OCI-LY1 (cell line): Measurements from ENCODE around the gene FUNDC2.

Source experiments
- H2AFZ ChIP-seq: fragments of 200-600 bp; sonication (generic), shearing (Covaris generic); 2 replicates; pipeline ENCODE4 v1.6.0; 2014; ENCODE audit warnings: antibody characterized with exemption, mild to moderate bottlenecking, low read length
- H3F3A ChIP-seq: fragments of 200-600 bp; sonication (generic), shearing (Covaris generic); 2 replicates; pipeline ENCODE4 v1.6.0; 2014; ENCODE audit warnings: mild to moderate bottlenecking, antibody characterized with exemption, low read length, moderate library complexity; ENCODE audit not compliant: insufficient read depth
- H3K27ac ChIP-seq: fragments of 200-600 bp; sonication (generic); 2 replicates; pipeline ENCODE4 v1.5.1; 2014; ENCODE audit warnings: low read length, mixed run types, mild to moderate bottlenecking, low read depth; ENCODE audit not compliant: poor library complexity, severe bottlenecking
- H3K27me3 ChIP-seq: fragments of 200-600 bp; sonication (generic); 2 replicates; pipeline ENCODE4 v1.6.0; 2014; ENCODE audit warnings: antibody characterized with exemption, mild to moderate bottlenecking, low read length, moderate library complexity; ENCODE audit not compliant: insufficient read depth
- H3K36me3 ChIP-seq: fragments of 200-600 bp; sonication (generic); 2 replicates; pipeline ENCODE4 v1.6.1; 2014; ENCODE audit warnings: mild to moderate bottlenecking, antibody characterized with exemption, low read length, moderate library complexity, mixed read lengths; ENCODE audit not compliant: insufficient read depth
- H3K4me1 ChIP-seq: fragments of 200-600 bp; sonication (generic); 2 replicates; pipeline ENCODE4 v1.5.1; 2014; ENCODE audit warnings: mild to moderate bottlenecking, low read length, moderate library complexity; ENCODE audit not compliant: insufficient read depth, severe bottlenecking
- H3K4me2 ChIP-seq: fragments of 200-600 bp; sonication (generic), shearing (Covaris generic); 2 replicates; pipeline ENCODE4 v1.6.1; 2014; ENCODE audit warnings: low read length
- H3K4me3 ChIP-seq: fragments of 200-600 bp; sonication (generic); 2 replicates; pipeline ENCODE4 v1.5.1; 2014; ENCODE audit warnings: low read length, low read depth, mild to moderate bottlenecking, mixed read lengths; ENCODE audit not compliant: poor library complexity, severe bottlenecking
- H3K79me2 ChIP-seq: fragments of 200-600 bp; shearing (Covaris generic); 2 replicates; pipeline ENCODE4 v1.6.1; 2016; ENCODE audit warnings: mixed run types, low read length, mixed read lengths; ENCODE audit not compliant: insufficient read depth
- H3K9ac ChIP-seq: fragments of 200-600 bp; sonication (generic), shearing (Covaris generic); 2 replicates; pipeline ENCODE4 v1.6.1; 2014; ENCODE audit warnings: mild to moderate bottlenecking, low read length, mixed read lengths
- H3K9me2 ChIP-seq: fragments of 200-600 bp; sonication (generic), shearing (Covaris generic); 2 replicates; pipeline ENCODE4 v1.6.1; 2014; ENCODE audit warnings: low read depth, mild to moderate bottlenecking, low read length, mixed read lengths
- H3K9me3 ChIP-seq: fragments of 200-600 bp; shearing (Covaris generic); 2 replicates; pipeline ENCODE4 v1.6.1; 2014; ENCODE audit warnings: low read length, mixed read lengths
- H4K20me1 ChIP-seq: fragments of 200-600 bp; sonication (generic), shearing (Covaris generic); 2 replicates; pipeline ENCODE4 v1.6.0; 2016; ENCODE audit warnings: mild to moderate bottlenecking, low read length; ENCODE audit not compliant: insufficient read depth
- EZH2 ChIP-seq: fragments of 200-600 bp; sonication (generic), shearing (Covaris generic); IDR thresholded peaks from 2 replicates; pipeline ENCODE4 v1.8.0; 2017; ENCODE audit warnings: borderline replicate concordance, mixed run types, mild to moderate bottlenecking, antibody characterized with exemption, low read length, moderate library complexity, mixed read lengths
- TF ChIP-seq, protein P1 (sequence below): fragments of 200-600 bp; sonication (generic), shearing (Covaris generic); IDR thresholded peaks from 2 replicates; pipeline ENCODE4 v1.5.1; 2017; ENCODE audit warnings: mild to moderate bottlenecking, antibody characterized with exemption, low read length, moderate library complexity, mixed read lengths

Gene FUNDC2

DNA sequence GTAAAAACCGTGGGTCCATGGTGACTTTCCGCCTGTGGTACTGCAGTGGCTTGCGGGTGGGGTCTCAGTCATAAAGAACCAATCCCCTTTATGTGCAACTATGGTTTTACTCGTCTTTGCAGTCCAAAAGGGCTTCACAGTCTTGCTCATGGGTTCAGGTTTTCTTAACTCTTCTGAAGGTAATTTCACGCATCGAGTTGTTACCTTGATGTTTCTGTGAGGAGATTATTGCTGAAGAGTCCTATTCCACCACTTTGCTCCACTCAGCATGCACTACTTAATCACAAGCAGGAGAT, 45.6 kb upstream of the FUNDC2 start:
- Histone ChIP-seq H2AFZ (peak overlapping the region; percentile 83; the same call in 1 of the 2 replicates), H3K27me3 (no peaks in the 10 kb centered on the region), H3K9me2 (no peaks in the 10 kb centered on the region), H4K20me1 (no peaks in the 10 kb centered on the region), H3K36me3 (no peaks in the 10 kb centered on the region), H3K27ac (no peak overlapping the region), H3K9me3 (no peaks in the 10 kb centered on the region), H3K4me1 (peaks cover 5% of the 10 kb centered on the region), H3K4me2 (peak overlapping the region; percentile 59), H3K9ac (no peak overlapping the region; the same call in 1 of the 2 replicates), H3F3A (no peaks in the 10 kb centered on the region), H3K4me3 (peak overlapping the region; percentile 37), H3K79me2 (no peaks in the 10 kb centered on the region)
- TF ChIP-seq, protein P1, sequence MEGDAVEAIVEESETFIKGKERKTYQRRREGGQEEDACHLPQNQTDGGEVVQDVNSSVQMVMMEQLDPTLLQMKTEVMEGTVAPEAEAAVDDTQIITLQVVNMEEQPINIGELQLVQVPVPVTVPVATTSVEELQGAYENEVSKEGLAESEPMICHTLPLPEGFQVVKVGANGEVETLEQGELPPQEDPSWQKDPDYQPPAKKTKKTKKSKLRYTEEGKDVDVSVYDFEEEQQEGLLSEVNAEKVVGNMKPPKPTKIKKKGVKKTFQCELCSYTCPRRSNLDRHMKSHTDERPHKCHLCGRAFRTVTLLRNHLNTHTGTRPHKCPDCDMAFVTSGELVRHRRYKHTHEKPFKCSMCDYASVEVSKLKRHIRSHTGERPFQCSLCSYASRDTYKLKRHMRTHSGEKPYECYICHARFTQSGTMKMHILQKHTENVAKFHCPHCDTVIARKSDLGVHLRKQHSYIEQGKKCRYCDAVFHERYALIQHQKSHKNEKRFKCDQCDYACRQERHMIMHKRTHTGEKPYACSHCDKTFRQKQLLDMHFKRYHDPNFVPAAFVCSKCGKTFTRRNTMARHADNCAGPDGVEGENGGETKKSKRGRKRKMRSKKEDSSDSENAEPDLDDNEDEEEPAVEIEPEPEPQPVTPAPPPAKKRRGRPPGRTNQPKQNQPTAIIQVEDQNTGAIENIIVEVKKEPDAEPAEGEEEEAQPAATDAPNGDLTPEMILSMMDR, result no peak
- TF ChIP-seq EZH2, result no peak

DNA sequence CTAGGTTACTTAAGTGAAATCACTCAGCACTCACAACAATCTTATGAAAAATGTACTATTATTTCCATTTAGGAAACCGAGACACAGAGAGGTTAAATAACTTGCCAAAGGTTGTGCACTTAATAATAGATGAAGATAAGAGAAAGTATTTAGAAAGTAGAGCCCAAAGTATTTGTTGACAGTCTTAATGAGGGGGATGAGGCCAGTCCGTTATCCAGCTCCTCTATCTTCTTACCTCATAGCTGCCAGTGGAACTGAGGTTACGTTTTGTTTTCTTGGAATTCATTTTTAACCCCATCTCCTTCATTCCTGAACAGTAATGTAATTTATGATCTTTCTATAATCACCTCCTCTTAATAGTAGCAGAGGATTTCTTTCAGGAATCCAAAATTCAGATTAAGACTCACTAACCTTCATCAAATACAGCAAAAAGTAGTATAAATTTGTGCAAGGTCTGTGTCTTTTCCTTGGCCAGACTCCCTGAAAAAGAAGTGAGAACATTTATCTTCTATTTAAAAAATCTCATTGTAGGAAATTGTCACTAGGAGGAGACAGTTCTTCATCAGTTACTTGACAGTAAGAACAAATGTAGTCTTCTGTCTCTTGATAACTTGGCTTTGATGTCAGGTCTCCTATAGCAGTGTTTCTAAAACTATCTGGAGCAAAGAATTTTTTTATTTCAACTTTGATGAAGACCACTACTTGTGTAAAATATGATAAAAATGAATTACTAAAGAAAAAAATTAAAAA, 39.6 kb upstream of the FUNDC2 start:
- no peaks in the 10 kb centered on the region for H3K79me2 ChIP-seq
- no peak overlapping the region for H2AFZ ChIP-seq
- no peaks in the 10 kb centered on the region for H3K9me2 ChIP-seq
- no peaks in the 10 kb centered on the region for H3K4me1 ChIP-seq
- H4K20me1 ChIP-seq, result no peaks in the 10 kb centered on the region
- no peak overlapping the region for H3K9ac ChIP-seq
- no peak overlapping the region for H3K4me3 ChIP-seq
- no peak overlapping the region for H3K27ac ChIP-seq
- no peaks in the 10 kb centered on the region for H3K27me3 ChIP-seq
- no peaks in the 10 kb centered on the region for H3K9me3 ChIP-seq
- H3F3A ChIP-seq, result no peaks in the 10 kb centered on the region
- H3K36me3 ChIP-seq, result no peaks in the 10 kb centered on the region
- no peak overlapping the region for H3K4me2 ChIP-seq
- TF ChIP-seq, protein P1, result no peak; the same call in 1 of the 2 replicates
- TF ChIP-seq EZH2, result no peak

DNA sequence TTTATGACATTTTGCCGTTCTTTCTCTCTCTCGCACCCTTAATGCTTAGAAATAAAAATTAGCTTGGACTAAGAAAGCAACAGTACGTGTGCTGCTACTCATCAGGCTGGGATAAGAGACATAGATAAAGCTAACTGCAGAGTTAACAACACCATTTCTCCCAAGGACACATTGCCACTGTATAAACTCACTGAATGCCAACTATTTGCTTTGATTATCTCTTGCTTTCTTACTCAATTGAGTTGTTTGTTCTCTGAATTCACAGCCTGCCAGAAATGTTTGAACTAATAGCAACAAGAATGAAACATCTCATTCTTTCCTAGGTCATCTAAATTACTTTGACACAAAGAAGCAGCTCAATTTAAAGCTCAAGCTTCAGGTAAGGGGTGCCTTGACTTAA, 38.7 kb upstream of the FUNDC2 start:
- H3K79me2 ChIP-seq, result no peaks in the 10 kb centered on the region

More for the DNA sequence above, 38.7 kb upstream of the FUNDC2 start:
- no peaks in the 10 kb centered on the region for H3K4me1 ChIP-seq
- no peak overlapping the region for H3K9ac ChIP-seq
- no peak overlapping the region for H3K4me2 ChIP-seq
- H3K27ac ChIP-seq, result no peak overlapping the region
- H3K27me3 ChIP-seq, result no peaks in the 10 kb centered on the region
- H3K4me3 ChIP-seq, result no peak overlapping the region
- no peak overlapping the region for H2AFZ ChIP-seq
- H4K20me1 ChIP-seq, result no peaks in the 10 kb centered on the region
- H3K9me3 ChIP-seq, result no peaks in the 10 kb centered on the region
- H3F3A ChIP-seq, result no peaks in the 10 kb centered on the region
- H3K9me2 ChIP-seq, result no peaks in the 10 kb centered on the region
- H3K36me3 ChIP-seq, result no peaks in the 10 kb centered on the region
- TF ChIP-seq, protein P1, result no peak
- no peak for TF ChIP-seq EZH2
